Psoas muscle (tissue), 8 donors: ENCODE data around the gene TRAPPC1. TPM values are rescaled to one million over a fixed set of nuclear protein-coding genes. Genes with fewer than 3 reads are reported as not detected.

Experiments used
- ATAC-seq, 4 donors: fragments of 200-7000 bp; cut with Tn5 transposase; one replicate each; pipeline ENCODE4 v1.9.1; 2020; ENCODE audit warnings: moderate library complexity in 3 of 4, mild to moderate bottlenecking in 2 of 4
- DNase-seq, 2 donors: peaks; one replicate each; pipeline ENCODE4 v3.0.0-alpha.2; 2020
- H3K27ac ChIP-seq: fragments of 200-600 bp; one replicate; pipeline ENCODE4 v1.8.0; 2022
- H3K27me3 ChIP-seq, 3 donors: fragments of 200-600 bp in 1 of 3; one replicate each; pipeline versions ENCODE4 v1.6.1 to v1.8.0; 2013 to 2022; ENCODE audit warnings: low read length in 2 of 3, mild to moderate bottlenecking in 2 of 3, moderate library complexity in 1 of 3; ENCODE audit not compliant: insufficient read depth in 3 of 3
- H3K36me3 ChIP-seq, 2 donors: fragments of 200-600 bp in 1 of 2; one replicate each; pipeline versions ENCODE4 v1.6.1 to v1.8.0; 2013 to 2022; ENCODE audit warnings: low read depth in 1 of 2, mild to moderate bottlenecking in 1 of 2, moderate library complexity in 1 of 2; ENCODE audit not compliant: insufficient read depth in 1 of 2
- H3K4me1 ChIP-seq: fragments of 200-600 bp; one replicate; pipeline ENCODE4 v1.8.0; 2022
- H3K4me3 ChIP-seq: fragments of 200-600 bp; one replicate; pipeline ENCODE4 v1.8.0; 2022; ENCODE audit warnings: mild to moderate bottlenecking
- H3K9me3 ChIP-seq: fragments of 200-600 bp; one replicate; pipeline ENCODE4 v1.8.0; 2022
- WGBS, 3 donors: extraction: QIAGEN DNeasy Blood & Tissue Kit; methylation state at CpG; one replicate each; pipeline versions ENCODE4 v1.1.6 to v1.1.7; 2013; 5-methylcytosine and 5-hydroxymethylcytosine counted together
- intact Hi-C, 2 donors: fragments of 100-400 bp; cut with DNase I; formaldehyde crosslinking; loops; one replicate each; pipeline versions ENCODE4 v1.11.0 to v1.14.2; 2022
- polyA plus RNA-seq, 3 donors: library from polyadenylated mRNA; stranded (reverse); fragments of 200-250 nt; gene quantifications; one replicate each; pipeline ENCODE4 v1.2.3, GENCODE V29; 2013
- total RNA-seq, 4 donors: library from RNA; stranded (reverse); fragmentation: NEBNext Ultra II Directional in 2 of 4; extraction: Animal tissue kit (Norgen Biotek cat#: 25700) in 2 of 4; gene quantifications; one replicate each; pipeline versions ENCODE4 v1.2.1 to v1.2.4, GENCODE V29; 2021 to 2023
- TF ChIP-seq, protein P1 (sequence below): fragments of 200-600 bp; IDR thresholded peaks from one replicate; pipeline ENCODE4 v1.8.0; 2022; ENCODE audit warnings: antibody characterized with exemption
- donor health status: healthy with polysubstance abuse.
- donor health status: DM: no; HTN: no; CAD: no; lungs with moderate emphysema.
- donor health status: Bipolar disorder and iron deficiency.
- donor health status: healthy.
- donor health status: DM: yes; HTN: yes; CAD: no.
- donor health status: DM: no; HTN: no; CAD: no.
- donor health status: DM: no; HTN: no; CAD: no.
- donor health status: DM: yes; HTN: yes; CAD: no.

Gene TRAPPC1
- total and polyA plus RNA-seq, 7 donors, result 47.7 to 84.9 (median 76.1) TPM

DNA sequence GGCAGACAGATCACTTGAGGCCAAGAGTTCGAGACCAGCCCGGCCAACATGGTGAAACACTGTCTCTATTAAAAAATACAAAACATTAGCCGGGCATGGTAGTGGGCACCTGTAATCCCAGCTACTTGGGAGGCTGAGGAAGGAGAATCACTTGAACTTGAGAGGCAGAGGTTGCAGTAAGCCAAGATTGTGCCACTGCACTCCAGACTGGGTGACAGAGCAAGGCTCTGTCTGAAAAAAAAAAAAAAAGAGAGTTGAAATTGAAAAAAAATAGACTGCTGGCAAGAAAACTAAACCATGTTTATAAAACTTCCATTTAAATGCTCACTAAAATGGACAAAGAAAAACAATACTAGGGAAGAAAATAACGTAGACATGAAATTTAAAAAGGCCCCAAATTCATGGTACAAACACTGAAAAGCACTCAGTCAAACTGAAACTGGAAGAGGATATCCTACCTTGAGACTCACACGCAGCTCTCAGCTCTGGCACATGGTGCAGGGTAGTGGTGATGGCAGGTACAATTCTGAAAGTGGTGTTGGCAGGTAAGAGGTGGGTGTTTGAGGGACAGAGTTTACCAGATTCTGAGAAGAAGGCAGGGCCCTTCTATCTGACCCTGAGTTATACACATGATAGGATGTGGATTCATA is 19.5 kb upstream of the TRAPPC1 start:
- no peak overlapping the region for H3K27ac ChIP-seq
- H3K27me3 ChIP-seq, result no peaks in the 10 kb centered on the region
- 74 to 83% (median 77%) methylated on average over 5 of the region's 5 CpGs for WGBS, 3 donors
- TF ChIP-seq, protein P1, sequence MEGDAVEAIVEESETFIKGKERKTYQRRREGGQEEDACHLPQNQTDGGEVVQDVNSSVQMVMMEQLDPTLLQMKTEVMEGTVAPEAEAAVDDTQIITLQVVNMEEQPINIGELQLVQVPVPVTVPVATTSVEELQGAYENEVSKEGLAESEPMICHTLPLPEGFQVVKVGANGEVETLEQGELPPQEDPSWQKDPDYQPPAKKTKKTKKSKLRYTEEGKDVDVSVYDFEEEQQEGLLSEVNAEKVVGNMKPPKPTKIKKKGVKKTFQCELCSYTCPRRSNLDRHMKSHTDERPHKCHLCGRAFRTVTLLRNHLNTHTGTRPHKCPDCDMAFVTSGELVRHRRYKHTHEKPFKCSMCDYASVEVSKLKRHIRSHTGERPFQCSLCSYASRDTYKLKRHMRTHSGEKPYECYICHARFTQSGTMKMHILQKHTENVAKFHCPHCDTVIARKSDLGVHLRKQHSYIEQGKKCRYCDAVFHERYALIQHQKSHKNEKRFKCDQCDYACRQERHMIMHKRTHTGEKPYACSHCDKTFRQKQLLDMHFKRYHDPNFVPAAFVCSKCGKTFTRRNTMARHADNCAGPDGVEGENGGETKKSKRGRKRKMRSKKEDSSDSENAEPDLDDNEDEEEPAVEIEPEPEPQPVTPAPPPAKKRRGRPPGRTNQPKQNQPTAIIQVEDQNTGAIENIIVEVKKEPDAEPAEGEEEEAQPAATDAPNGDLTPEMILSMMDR, result no peak
- peaks cover 0 to 42% of the 10 kb centered on the region in 2 donors for H3K36me3 ChIP-seq
- H3K4me3 ChIP-seq, result no peak overlapping the region
- no peak for ATAC-seq
- H3K9me3 ChIP-seq, result no peaks in the 10 kb centered on the region
- H3K4me1 ChIP-seq, result no peaks in the 10 kb centered on the region
- DNase-seq, result no peak
- intact Hi-C loops, result no loop called here

DNA sequence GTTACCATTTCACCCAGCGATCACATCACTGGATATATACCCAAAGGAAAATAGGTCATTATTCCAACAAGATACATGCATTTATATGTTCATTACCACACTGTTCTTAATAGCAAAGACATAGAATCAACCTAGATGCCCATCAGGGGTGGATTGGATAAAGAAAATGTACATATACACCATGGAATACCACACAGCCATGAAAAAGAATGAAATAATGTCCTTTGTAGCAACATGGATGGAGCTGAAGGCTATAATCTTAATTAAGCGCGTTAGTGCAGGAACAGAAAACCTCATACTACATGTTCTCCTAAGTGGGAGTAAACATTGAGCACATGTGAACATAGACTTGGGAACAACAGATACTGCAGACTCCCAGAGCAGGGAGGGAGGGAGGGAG is 18.8 kb upstream of the TRAPPC1 start:
- H3K36me3 ChIP-seq, result peaks cover 0 to 49% of the 10 kb centered on the region in 2 donors
- no peaks in the 10 kb centered on the region for H3K4me1 ChIP-seq
- H3K27me3 ChIP-seq, result no peaks in the 10 kb centered on the region
- no peak overlapping the region for H3K4me3 ChIP-seq
- TF ChIP-seq, protein P1, result no peak
- 74 to 98% (median 83%) methylated on average over 3 of the region's 3 CpGs for WGBS, 3 donors
- no peaks in the 10 kb centered on the region for H3K9me3 ChIP-seq
- no peak for DNase-seq
- intact Hi-C loops, result no loop called here
- no peak for ATAC-seq
- no peak overlapping the region for H3K27ac ChIP-seq

DNA sequence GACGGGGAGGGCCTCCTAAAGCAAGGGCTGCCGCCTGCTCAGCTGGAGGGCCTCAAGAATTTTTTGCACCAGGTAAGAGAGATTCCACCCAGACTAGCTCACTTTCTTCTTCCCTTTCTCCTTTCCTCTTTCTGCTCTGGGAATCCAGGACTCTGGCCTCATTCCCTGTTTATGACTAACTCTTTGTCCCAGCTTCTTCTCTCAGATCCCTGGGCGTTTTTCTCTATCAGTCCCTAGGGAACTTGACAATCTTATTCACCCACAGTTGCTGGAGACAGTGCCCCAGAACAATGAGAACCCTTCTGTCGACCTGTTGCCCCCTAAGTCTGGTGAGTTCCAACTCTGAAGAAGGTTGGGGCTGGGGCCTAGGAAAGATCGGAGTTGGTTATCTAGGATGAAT is 15.9 kb upstream of the TRAPPC1 start:
- H3K27me3 ChIP-seq, result no peaks in the 10 kb centered on the region
- intact Hi-C loops, result no loop called here
- TF ChIP-seq, protein P1, result no peak
- H3K4me1 ChIP-seq, result no peaks in the 10 kb centered on the region
- no peak overlapping the region for H3K4me3 ChIP-seq
- no peak for DNase-seq
- no peaks in the 10 kb centered on the region for H3K9me3 ChIP-seq
- ATAC-seq, result no peak
- WGBS, 3 donors, result 86 to 92% (median 87%) methylated on average over 5 of the region's 5 CpGs
- peaks cover 4 to 77% of the 10 kb centered on the region in 2 donors for H3K36me3 ChIP-seq
- no peak overlapping the region for H3K27ac ChIP-seq

DNA sequence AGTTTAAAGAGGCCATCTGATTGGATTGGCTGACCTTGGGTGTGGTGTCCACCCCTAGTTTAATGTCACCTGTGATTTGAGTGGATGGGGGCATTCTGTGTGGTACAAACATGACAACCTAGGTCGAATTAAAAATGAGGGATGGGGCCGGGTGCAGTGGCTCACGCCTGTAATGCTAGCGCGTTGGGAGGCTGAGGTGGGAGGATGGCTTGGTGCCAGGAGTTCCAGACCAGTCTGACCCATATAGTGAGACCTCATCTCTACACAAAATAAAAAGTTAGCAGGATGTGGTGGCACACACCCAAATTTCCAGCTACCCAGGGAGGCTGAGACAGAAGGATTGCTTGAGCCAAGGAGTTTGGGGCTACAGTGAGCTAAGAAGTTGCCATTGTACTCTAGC is 14.7 kb upstream of the TRAPPC1 start:
- intact Hi-C loops, result no loop called here
- no peaks in the 10 kb centered on the region for H3K27me3 ChIP-seq
- H3K36me3 ChIP-seq, result peaks cover 4 to 86% of the 10 kb centered on the region in 2 donors
- H3K9me3 ChIP-seq, result no peaks in the 10 kb centered on the region
- ATAC-seq (no peak), DNase-seq (no peak)
- WGBS, 3 donors, result 80 to 92% (median 83%) methylated on average over 5 of the region's 5 CpGs
- TF ChIP-seq, protein P1, result no peak
- H3K27ac ChIP-seq, result no peak overlapping the region
- no peaks in the 10 kb centered on the region for H3K4me1 ChIP-seq
- H3K4me3 ChIP-seq, result no peak overlapping the region

DNA sequence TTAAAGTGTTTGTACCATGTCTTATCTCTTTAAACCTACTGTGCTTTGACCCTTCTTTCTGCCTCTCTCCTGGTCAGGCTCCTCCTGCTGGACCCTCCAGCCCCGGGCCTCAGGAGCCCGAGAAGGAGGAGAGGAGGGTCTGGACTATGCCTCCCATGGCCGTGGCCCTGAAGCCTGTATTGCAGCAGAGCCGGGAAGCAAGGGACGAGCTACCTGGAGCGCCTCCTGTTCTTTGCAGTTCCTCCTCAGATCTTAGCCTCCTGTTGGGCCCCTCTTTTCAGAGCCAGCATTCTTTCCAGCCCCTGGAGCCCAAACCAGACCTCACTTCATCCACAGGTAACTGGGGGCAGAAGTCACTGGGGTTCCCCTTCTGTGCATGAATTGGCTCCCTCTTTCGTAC is 13.9 kb upstream of the TRAPPC1 start:
- no peak overlapping the region for H3K4me3 ChIP-seq
- intact Hi-C loops, result no loop called here

More for the DNA sequence above, 13.9 kb upstream of the TRAPPC1 start:
- DNase-seq, result no peak
- no peaks in the 10 kb centered on the region for H3K4me1 ChIP-seq
- WGBS, 3 donors, result 91 to 99% (median 93%) methylated on average over 5 to 7 of the region's 7 CpGs
- TF ChIP-seq, protein P1, result no peak
- no peak overlapping the region for H3K27ac ChIP-seq
- H3K36me3 ChIP-seq, result peaks cover 4 to 94% of the 10 kb centered on the region in 2 donors
- no peaks in the 10 kb centered on the region for H3K27me3 ChIP-seq
- ATAC-seq, result no peak
- no peaks in the 10 kb centered on the region for H3K9me3 ChIP-seq
